Dendritic cell treated with granulocyte-macrophage colony-stimulating factor and Interleukin-4, amounts not matched to agents 40 ng/mL and 50 ng/mL, for 4 days (primary cell): Measurements from ENCODE around the gene TBC1D3.
"Not testable (repeated sequence)": the region's sequence is repeated elsewhere in the genome, so short reads cannot be mapped to it uniquely, and the experiment has no call there.

ENCODE experiments used
- H3K27ac Mint-ChIP-seq: one replicate; pipeline ENCODE4 v1.8.0; 2022; ENCODE audit warnings: mild to moderate bottlenecking, mixed read lengths
- H3K27me3 Mint-ChIP-seq: one replicate; pipeline ENCODE4 v1.8.0; 2022; ENCODE audit warnings: mild to moderate bottlenecking, mixed read lengths
- H3K36me3 Mint-ChIP-seq: one replicate; pipeline ENCODE4 v1.8.0; 2022; ENCODE audit warnings: low read depth, mixed read lengths
- H3K4me1 Mint-ChIP-seq: one replicate; pipeline ENCODE4 v1.8.0; 2022; ENCODE audit warnings: low read depth, mixed read lengths
- H3K4me3 Mint-ChIP-seq: one replicate; pipeline ENCODE4 v1.8.0; 2022; ENCODE audit warnings: mild to moderate bottlenecking, moderate library complexity, mixed read lengths
- H3K9me3 Mint-ChIP-seq: one replicate; pipeline ENCODE4 v1.8.0; 2022; ENCODE audit warnings: mixed read lengths
- intact Hi-C: fragments of 100-400 bp; cut with micrococcal nuclease; formaldehyde crosslinking; loops from one replicate; pipeline ENCODE4 v1.15.0; 2022

TBC1D3 gene

DNA sequence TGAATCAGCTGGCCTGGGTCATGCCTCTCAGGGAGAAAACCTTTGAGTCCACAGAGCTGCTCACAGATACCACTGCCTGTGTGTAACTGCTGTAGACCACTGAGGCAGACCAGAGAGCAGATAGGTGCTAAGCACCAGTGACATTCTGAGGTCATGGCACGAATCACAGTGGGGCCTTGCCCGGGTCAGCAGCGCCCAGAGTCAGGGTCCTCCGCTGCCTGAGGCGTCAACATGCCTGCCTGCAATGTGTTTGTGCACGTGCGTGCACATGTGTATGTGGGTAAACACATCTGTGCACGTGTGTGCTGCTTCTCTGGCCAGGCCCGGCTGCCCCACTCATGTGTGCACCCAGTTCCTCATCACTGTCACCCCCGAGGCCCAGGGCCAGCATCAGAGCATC is at the start of gene TBC1D3:
Gene TBC1D3 (minus strand): TSS at position 101 of the 400 bp plus-strand sequence. CDS start 1,526 bp downstream, outside the sequence.
- H3K9me3 Mint-ChIP-seq, H3K4me1 Mint-ChIP-seq, H3K27me3 Mint-ChIP-seq, H3K27ac Mint-ChIP-seq, H3K4me3 Mint-ChIP-seq, intact Hi-C loops, H3K36me3 Mint-ChIP-seq: not testable (repeated sequence)

GRCh38 chr17:38232790-38233189 is 40.4 kb upstream of the TBC1D3 start:
- intact Hi-C loops, H3K27ac Mint-ChIP-seq, H3K9me3 Mint-ChIP-seq, H3K36me3 Mint-ChIP-seq, H3K4me1 Mint-ChIP-seq, H3K27me3 Mint-ChIP-seq, H3K4me3 Mint-ChIP-seq: not testable (repeated sequence)

DNA sequence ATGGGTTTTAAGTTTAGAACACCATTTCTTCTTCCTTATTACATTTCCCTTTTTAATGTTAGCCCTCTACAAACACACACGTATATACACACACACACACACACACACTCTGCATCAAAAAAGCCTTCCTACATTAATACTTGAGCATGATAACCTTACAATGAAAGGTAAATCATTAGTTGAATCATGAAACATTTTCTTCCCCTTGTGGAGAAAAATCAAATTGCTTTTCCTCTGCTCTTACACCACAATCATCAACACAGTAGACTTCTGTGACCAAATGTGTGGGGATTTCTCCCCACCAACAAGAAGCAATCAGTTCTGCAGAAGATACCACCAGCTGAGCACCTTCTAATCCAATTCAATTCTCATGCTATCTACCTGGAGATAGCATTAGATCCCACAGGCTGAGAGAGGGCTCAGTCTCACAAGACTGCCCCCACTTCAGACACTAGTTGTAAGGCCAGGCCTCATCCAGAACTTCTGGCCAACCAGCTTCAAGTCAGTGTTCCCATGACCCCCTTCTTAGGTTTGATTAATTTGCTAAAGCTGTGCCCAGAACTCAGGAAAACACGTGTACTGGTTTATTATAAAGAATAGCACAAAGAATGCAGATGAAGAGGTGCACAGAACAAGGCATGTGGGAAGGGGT is 33.6 kb upstream of the TBC1D3 start:
- H3K4me1 Mint-ChIP-seq, H3K9me3 Mint-ChIP-seq, intact Hi-C loops, H3K4me3 Mint-ChIP-seq, H3K36me3 Mint-ChIP-seq, H3K27ac Mint-ChIP-seq, H3K27me3 Mint-ChIP-seq: not testable (repeated sequence)

DNA sequence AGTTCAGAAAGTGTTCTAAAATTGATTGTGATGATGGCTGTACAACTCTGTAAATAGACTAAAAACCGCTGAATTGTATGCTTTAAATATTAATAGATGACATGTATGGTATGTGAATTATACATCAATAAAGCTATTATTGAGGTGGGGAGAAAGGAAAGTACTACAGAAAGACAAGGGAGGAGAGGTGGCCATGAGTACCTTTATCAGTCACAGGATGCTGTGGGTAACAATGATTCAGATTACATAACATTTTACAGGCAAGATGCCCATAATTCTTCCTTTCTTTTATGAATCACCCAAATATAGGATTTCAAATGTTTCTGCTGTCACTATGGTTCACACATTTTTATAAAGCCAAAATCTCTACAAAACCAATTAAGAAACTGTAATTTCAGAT is 28.5 kb upstream of the TBC1D3 start:
- H3K27me3 Mint-ChIP-seq, H3K4me1 Mint-ChIP-seq, H3K36me3 Mint-ChIP-seq, H3K9me3 Mint-ChIP-seq, H3K4me3 Mint-ChIP-seq, intact Hi-C loops, H3K27ac Mint-ChIP-seq: not testable (repeated sequence)

DNA sequence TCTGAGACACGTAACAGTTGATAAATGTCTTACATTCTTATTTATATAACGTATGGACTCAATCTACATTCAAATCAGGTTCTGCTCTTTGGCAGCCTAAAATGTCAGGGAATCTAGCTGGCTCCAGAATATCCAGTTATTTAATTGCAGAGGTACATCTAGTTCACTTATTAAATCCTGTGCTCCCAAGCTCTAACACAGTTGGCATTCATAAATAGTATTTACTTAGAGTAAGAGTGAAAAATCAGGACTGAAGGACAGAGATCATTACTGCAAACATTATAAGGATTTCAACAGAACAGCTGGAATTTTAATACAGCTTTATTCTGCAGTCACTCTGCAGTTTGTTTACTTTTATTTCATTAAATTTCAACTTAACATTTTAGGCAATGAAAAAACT is 7.9 kb upstream of the TBC1D3 start:
- H3K36me3 Mint-ChIP-seq, H3K4me1 Mint-ChIP-seq, H3K27ac Mint-ChIP-seq, H3K9me3 Mint-ChIP-seq, intact Hi-C loops, H3K4me3 Mint-ChIP-seq, H3K27me3 Mint-ChIP-seq: not testable (repeated sequence)

DNA sequence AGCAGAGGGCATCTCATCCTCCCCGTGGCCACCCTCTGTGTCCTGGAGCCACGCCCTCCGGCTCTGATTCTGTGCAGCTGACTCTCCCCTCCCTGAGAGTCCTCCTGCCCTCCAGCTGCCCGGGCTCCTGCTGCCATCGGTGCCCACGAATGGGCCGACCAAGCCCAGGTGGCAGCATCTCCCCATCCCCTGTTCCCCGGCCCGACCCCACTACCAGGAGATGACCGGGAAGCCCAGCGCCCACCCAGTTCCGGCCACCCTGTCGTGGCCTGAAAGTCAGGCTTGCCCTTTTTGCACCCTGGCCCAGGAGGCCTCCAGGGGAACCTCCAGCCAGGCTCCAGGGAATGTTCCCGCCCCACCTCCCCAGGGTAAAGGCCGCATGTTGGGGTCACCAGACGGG is 57.5 kb downstream of the TBC1D3 start:
- H3K4me3 Mint-ChIP-seq, H3K4me1 Mint-ChIP-seq, H3K9me3 Mint-ChIP-seq, H3K27ac Mint-ChIP-seq, H3K36me3 Mint-ChIP-seq, intact Hi-C loops, H3K27me3 Mint-ChIP-seq: not testable (repeated sequence)
